ENCODE results near the gene EIF2S2.

The EIF2S2 gene

GRCh38 chr20:34076952-34077351, 35.1 kb downstream of the EIF2S2 start:
- Histone ChIP-seq H3K9ac (ENCODE audit: insufficient read length, low read depth) (no peak overlapping the region), H3K4me3 (ENCODE audit: insufficient read length, low read depth) (no peak overlapping the region), H3K9me3 (ENCODE audit: insufficient read depth, low read length) (no peaks in the 10 kb centered on the region), H3K27me3 (ENCODE audit: insufficient read depth, insufficient read length) (no peaks in the 10 kb centered on the region), H3K36me3 (ENCODE audit: insufficient read depth, insufficient read length, low read length) (peaks cover 90% of the 10 kb centered on the region), H3K4me1 (ENCODE audit: insufficient read depth, insufficient read length) (peaks cover 15% of the 10 kb centered on the region)
- DNase-seq (ENCODE audit: low read depth, low spot score), result no peak
- no peak for TF ChIP-seq ZNF274 (IDR thresholded peaks at IDR 0.05; ENCODE audit: low read depth, low read length)
- TF ChIP-seq SUZ12 (IDR thresholded peaks at IDR 0.05; ENCODE audit: extremely low read depth, insufficient read depth, insufficient read length), result no peak
- TF ChIP-seq YY1 (IDR thresholded peaks at IDR 0.05; ENCODE audit: insufficient read depth, insufficient read length), result no peak

- Histone ChIP-seq H3K9ac (ENCODE audit: insufficient read length, low read depth) (no peak overlapping the region), H3K27me3 (ENCODE audit: insufficient read depth, insufficient read length) (no peaks in the 10 kb centered on the region), H3K36me3 (ENCODE audit: insufficient read depth, insufficient read length, low read length) (peaks cover 83% of the 10 kb centered on the region), H3K4me1 (ENCODE audit: insufficient read depth, insufficient read length) (peaks cover 15% of the 10 kb centered on the region), H3K4me3 (ENCODE audit: insufficient read length, low read depth) (no peak overlapping the region), H3K9me3 (ENCODE audit: insufficient read depth, low read length) (no peaks in the 10 kb centered on the region)
- no peak for TF ChIP-seq ZNF274 (IDR thresholded peaks at IDR 0.05; ENCODE audit: low read depth, low read length)
- TF ChIP-seq SUZ12 (IDR thresholded peaks at IDR 0.05; ENCODE audit: extremely low read depth, insufficient read depth, insufficient read length), result no peak
- no peak for TF ChIP-seq YY1 (IDR thresholded peaks at IDR 0.05; ENCODE audit: insufficient read depth, insufficient read length)
- DNase-seq (ENCODE audit: low read depth, low spot score), result no peak
Measured at GRCh38 chr20:34075647-34076046, 36.4 kb downstream of the EIF2S2 start.

- Histone ChIP-seq H3K4me1 (ENCODE audit: insufficient read depth, insufficient read length) (peaks cover 15% of the 10 kb centered on the region), H3K36me3 (ENCODE audit: insufficient read depth, insufficient read length, low read length) (peaks cover 69% of the 10 kb centered on the region), H3K4me3 (ENCODE audit: insufficient read length, low read depth) (no peak overlapping the region), H3K27me3 (ENCODE audit: insufficient read depth, insufficient read length) (no peaks in the 10 kb centered on the region), H3K9ac (ENCODE audit: insufficient read length, low read depth) (no peak overlapping the region), H3K9me3 (ENCODE audit: insufficient read depth, low read length) (no peaks in the 10 kb centered on the region)
- TF ChIP-seq YY1 (IDR thresholded peaks at IDR 0.05; ENCODE audit: insufficient read depth, insufficient read length) (no peak), ZNF274 (IDR thresholded peaks at IDR 0.05; ENCODE audit: low read depth, low read length) (no peak), SUZ12 (IDR thresholded peaks at IDR 0.05; ENCODE audit: extremely low read depth, insufficient read depth, insufficient read length) (no peak)
- peak; percentile 23 for DNase-seq (ENCODE audit: low read depth, low spot score)
Measured at GRCh38 chr20:34074101-34074760, 37.8 kb downstream of the EIF2S2 start.

DNA sequence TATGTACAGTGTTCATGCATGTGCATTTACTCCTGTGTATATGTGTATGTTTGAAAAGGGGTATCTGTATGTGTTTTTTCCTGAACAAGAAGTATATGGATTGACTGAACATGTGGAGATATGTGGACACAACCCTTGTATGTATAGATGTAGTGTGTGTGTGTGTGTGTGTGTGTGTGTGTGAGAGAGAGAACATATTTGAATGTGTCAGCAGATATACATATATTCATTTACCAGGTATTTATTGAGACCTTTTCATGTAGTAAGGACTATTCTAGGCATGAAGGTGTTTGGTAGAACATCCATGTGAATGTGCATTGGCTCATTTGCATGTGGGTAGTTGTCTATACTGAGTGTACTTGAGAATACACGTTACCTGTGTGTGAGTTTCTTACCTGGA, 39.3 kb downstream of the EIF2S2 start:
- Histone ChIP-seq H3K4me3 (ENCODE audit: insufficient read length, low read depth) (no peak overlapping the region), H3K9ac (ENCODE audit: insufficient read length, low read depth) (no peak overlapping the region), H3K9me3 (ENCODE audit: insufficient read depth, low read length) (no peaks in the 10 kb centered on the region), H3K36me3 (ENCODE audit: insufficient read depth, insufficient read length, low read length) (peaks cover 60% of the 10 kb centered on the region), H3K4me1 (ENCODE audit: insufficient read depth, insufficient read length) (peaks cover 21% of the 10 kb centered on the region), H3K27me3 (ENCODE audit: insufficient read depth, insufficient read length) (no peaks in the 10 kb centered on the region)
- DNase-seq (ENCODE audit: low read depth, low spot score), result no peak
- no peak for TF ChIP-seq ZNF274 (IDR thresholded peaks at IDR 0.05; ENCODE audit: low read depth, low read length)

DNA sequence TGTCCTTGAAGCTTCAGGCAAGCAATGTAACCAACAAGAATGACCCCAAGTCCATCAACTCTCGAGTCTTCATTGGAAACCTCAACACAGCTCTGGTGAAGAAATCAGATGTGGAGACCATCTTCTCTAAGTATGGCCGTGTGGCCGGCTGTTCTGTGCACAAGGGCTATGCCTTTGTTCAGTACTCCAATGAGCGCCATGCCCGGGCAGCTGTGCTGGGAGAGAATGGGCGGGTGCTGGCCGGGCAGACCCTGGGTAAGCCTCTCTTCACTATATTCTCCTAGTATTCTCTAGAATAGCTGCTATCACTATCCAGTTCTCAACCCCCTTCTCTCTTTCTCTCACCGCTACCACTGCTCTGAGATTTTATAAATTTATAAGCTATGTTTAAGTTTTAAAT, 40.0 kb downstream of the EIF2S2 start:
- Histone ChIP-seq H3K27me3 (ENCODE audit: insufficient read depth, insufficient read length) (no peaks in the 10 kb centered on the region), H3K36me3 (ENCODE audit: insufficient read depth, insufficient read length, low read length) (peaks cover 53% of the 10 kb centered on the region), H3K9me3 (ENCODE audit: insufficient read depth, low read length) (no peaks in the 10 kb centered on the region), H3K4me1 (ENCODE audit: insufficient read depth, insufficient read length) (peaks cover 21% of the 10 kb centered on the region), H3K9ac (ENCODE audit: insufficient read length, low read depth) (no peak overlapping the region), H3K4me3 (ENCODE audit: insufficient read length, low read depth) (no peak overlapping the region)
- DNase-seq (ENCODE audit: low read depth, low spot score), result no peak
- no peak for TF ChIP-seq ZNF274 (IDR thresholded peaks at IDR 0.05; ENCODE audit: low read depth, low read length)
- no peak for TF ChIP-seq YY1 (IDR thresholded peaks at IDR 0.05; ENCODE audit: insufficient read depth, insufficient read length)
- TF ChIP-seq SUZ12 (IDR thresholded peaks at IDR 0.05; ENCODE audit: extremely low read depth, insufficient read depth, insufficient read length), result no peak

GRCh38 chr20:34070859-34071258, 41.2 kb downstream of the EIF2S2 start:
- no peak overlapping the region for H3K9ac ChIP-seq (ENCODE audit: insufficient read length, low read depth)
- H3K4me1 ChIP-seq (ENCODE audit: insufficient read depth, insufficient read length), result peaks cover 23% of the 10 kb centered on the region
- H3K36me3 ChIP-seq (ENCODE audit: insufficient read depth, insufficient read length, low read length), result peaks cover 40% of the 10 kb centered on the region
- no peak overlapping the region for H3K4me3 ChIP-seq (ENCODE audit: insufficient read length, low read depth)
- no peaks in the 10 kb centered on the region for H3K27me3 ChIP-seq (ENCODE audit: insufficient read depth, insufficient read length)
- no peak for TF ChIP-seq SUZ12 (IDR thresholded peaks at IDR 0.05; ENCODE audit: extremely low read depth, insufficient read depth, insufficient read length)
- no peak for TF ChIP-seq YY1 (IDR thresholded peaks at IDR 0.05; ENCODE audit: insufficient read depth, insufficient read length)
- TF ChIP-seq ZNF274 (IDR thresholded peaks at IDR 0.05; ENCODE audit: low read depth, low read length), result no peak
- no peaks in the 10 kb centered on the region for H3K9me3 ChIP-seq (ENCODE audit: insufficient read depth, low read length)
- DNase-seq (ENCODE audit: low read depth, low spot score), result no peak

DNA sequence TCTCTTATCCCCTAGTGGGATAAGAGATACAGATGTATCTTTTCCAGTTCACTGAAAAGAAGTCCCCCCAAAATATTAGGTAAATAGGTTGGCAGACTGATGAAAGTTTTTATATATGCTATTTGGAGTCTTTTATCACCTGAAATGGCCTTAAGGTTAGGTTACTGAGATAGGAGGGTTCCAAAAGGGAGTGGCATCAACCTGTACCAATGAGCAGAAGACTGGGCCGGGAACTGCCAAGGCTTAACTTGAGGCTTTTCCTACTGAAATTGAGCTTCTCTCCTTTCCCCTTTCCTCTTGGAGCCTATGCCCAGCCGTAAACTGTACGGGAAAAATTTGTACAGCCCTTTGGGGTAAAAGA, 42.0 kb downstream of the EIF2S2 start:
- Histone ChIP-seq H3K4me3 (ENCODE audit: insufficient read length, low read depth) (no peak overlapping the region), H3K9ac (ENCODE audit: insufficient read length, low read depth) (no peak overlapping the region), H3K36me3 (ENCODE audit: insufficient read depth, insufficient read length, low read length) (peaks cover 32% of the 10 kb centered on the region), H3K27me3 (ENCODE audit: insufficient read depth, insufficient read length) (no peaks in the 10 kb centered on the region), H3K4me1 (ENCODE audit: insufficient read depth, insufficient read length) (peaks cover 23% of the 10 kb centered on the region), H3K9me3 (ENCODE audit: insufficient read depth, low read length) (no peaks in the 10 kb centered on the region)
- no peak for TF ChIP-seq SUZ12 (IDR thresholded peaks at IDR 0.05; ENCODE audit: extremely low read depth, insufficient read depth, insufficient read length)
- TF ChIP-seq YY1 (IDR thresholded peaks at IDR 0.05; ENCODE audit: insufficient read depth, insufficient read length), result no peak
- no peak for TF ChIP-seq ZNF274 (IDR thresholded peaks at IDR 0.05; ENCODE audit: low read depth, low read length)
- DNase-seq (ENCODE audit: low read depth, low spot score), result no peak
